GM18868 (cell line): ENCODE data around the gene PRSS1.
A peak's percentile ranks its signal among the peaks of the same experiment; 100 is the strongest.

Experiments used
- ATAC-seq: cut with Tn5 transposase; IDR thresholded peaks from one replicate; pipeline ENCODE4 v1.9.1; 2021; ENCODE audit warnings: mild to moderate bottlenecking, moderate library complexity; ENCODE audit not compliant: unreplicated experiment

Gene PRSS1

GRCh38 chr7:142792129-142792528 is 42.9 kb downstream of the PRSS1 start:
- no peak for ATAC-seq

- no peak for ATAC-seq
Observed at GRCh38 chr7:142792593-142792992, 43.3 kb downstream of the PRSS1 start.

GRCh38 chr7:142793156-142793555 is 43.9 kb downstream of the PRSS1 start:
- no peak for ATAC-seq

GRCh38 chr7:142795339-142795863 is 46.1 kb downstream of the PRSS1 start:
- no peak for ATAC-seq

GRCh38 chr7:142796001-142796500 is 46.8 kb downstream of the PRSS1 start:
- ATAC-seq, result no peak

GRCh38 chr7:142796501-142797390 is 47.5 kb downstream of the PRSS1 start:
- peak; percentile 49 for ATAC-seq

- ATAC-seq, result peak; percentile 50
Observed at GRCh38 chr7:142797391-142798377, 48.4 kb downstream of the PRSS1 start.

- no peak for ATAC-seq
Observed at GRCh38 chr7:142798451-142799436, 49.5 kb downstream of the PRSS1 start.

GRCh38 chr7:142799437-142799835 is 50.2 kb downstream of the PRSS1 start:
- ATAC-seq, result no peak

GRCh38 chr7:142800088-142800487 is 50.8 kb downstream of the PRSS1 start:
- no peak for ATAC-seq

GRCh38 chr7:142800699-142801260 is 51.5 kb downstream of the PRSS1 start:
- no peak for ATAC-seq

GRCh38 chr7:142801601-142802295 is 52.5 kb downstream of the PRSS1 start:
- ATAC-seq, result no peak

GRCh38 chr7:142802301-142802700 is 53.0 kb downstream of the PRSS1 start:
- ATAC-seq, result no peak
